K562 (cell line): ENCODE measurements around the gene SRSF1. TPM values are rescaled to one million over a fixed set of nuclear protein-coding genes. Genes with fewer than 3 reads are reported as not detected.

Experiments
- ATAC-seq: fragments of 200-7000 bp; cut with Tn5 transposase; 3 replicates; pipeline ENCODE4 v1.9.1; 2020; ENCODE audit warnings: moderate library complexity
- BruUV-seq: library from RNA; stranded (reverse); fragments of 400-500 nt; replicated peaks from 2 replicates; lab custom pipeline; 2021; lab: Mats Ljungman, UMichigan
- CTCF ChIA-PET: fragments of 300-600 bp; formaldehyde crosslinking; extraction: SDS; loops from one replicate; lab custom pipeline; 2021; ENCODE audit warnings: low intra/inter-chr PET ratio; lab: Yijun Ruan, JAX
- POLR2A ChIA-PET: fragments of 300-600, 350-650 bp; sonication (Branson Sonifier 250); formaldehyde crosslinking; extraction: SDS; loops from one replicate; lab custom pipeline; 2021; ENCODE audit warnings: antibody characterized with exemption, inconsistent platforms; lab: Yijun Ruan, JAX
- DNase-seq, 4 experiments: peaks; one replicate each; pipeline versions ENCODE4 v3.0.0 to v3.0.0-alpha.2; 2011 to 2018; ENCODE audit warnings: low spot score in 3 of 4, mixed read lengths in 3 of 4; ENCODE audit errors: extremely low read depth in 1 of 4
- FAIRE-seq: peaks from 2 replicates; lab custom pipeline; 2011; peaks lifted over from hg19 to GRCh38; lab: Jason Lieb, UNC
- H2AFZ ChIP-seq: 2 replicates; pipeline ENCODE4 v1.6.0; 2011; ENCODE audit warnings: low read depth, low read length, control low read depth, inconsistent platforms
- H3K27ac ChIP-seq: fragments of 200-600 bp; 3 replicates; pipeline ENCODE4 v1.8.0; 2011; ENCODE audit warnings: low read depth, mild to moderate bottlenecking, control low read depth, inconsistent platforms, low read length, moderate library complexity, mixed read lengths; ENCODE audit errors: extremely low read depth
- H3K27me3 ChIP-seq, 2 experiments: fragments of 300-600 bp in 1 of 2; 2 replicates in 1 of 2; 3 replicates in 1 of 2; pipeline versions ENCODE4 v1.6.0 to v1.8.0; 2011; ENCODE audit warnings: inconsistent platforms in 2 of 2, low read length in 2 of 2, mild to moderate bottlenecking in 1 of 2, mixed read lengths in 1 of 2, moderate library complexity in 1 of 2; ENCODE audit not compliant: control insufficient read depth in 2 of 2, insufficient read depth in 2 of 2
- H3K36me3 ChIP-seq: fragments of 300-600 bp; 3 replicates; pipeline ENCODE4 v1.8.0; 2011; ENCODE audit warnings: mild to moderate bottlenecking, low read length, inconsistent platforms; ENCODE audit not compliant: control insufficient read depth, insufficient read depth
- H3K4me1 ChIP-seq, 2 experiments: fragments of 200-600 bp in 1 of 2; replicated peaks in 1 of 2; 2 replicates in 1 of 2; 3 replicates in 1 of 2; pipeline versions ENCODE4 v1.5.1 to v1.8.0; 2011; ENCODE audit warnings: inconsistent platforms in 2 of 2, low read length in 2 of 2, mild to moderate bottlenecking in 1 of 2, mixed read lengths in 1 of 2, moderate library complexity in 1 of 2; ENCODE audit not compliant: control insufficient read depth in 2 of 2, insufficient read depth in 2 of 2
- H3K4me2 ChIP-seq: 2 replicates; pipeline ENCODE4 v1.6.1; 2011; ENCODE audit warnings: low read length, control low read depth, inconsistent platforms, mixed read lengths; ENCODE audit not compliant: insufficient read depth
- H3K4me3 ChIP-seq: fragments of 200-600 bp; sonication (generic), shearing (Covaris generic); 2 replicates; pipeline ENCODE4 v1.5.1; 2016; ENCODE audit warnings: control low read depth, inconsistent platforms
- H3K79me2 ChIP-seq: fragments of 200-600 bp; 3 replicates; pipeline ENCODE4 v1.8.0; 2011; ENCODE audit warnings: low read length, inconsistent platforms; ENCODE audit not compliant: control insufficient read depth, insufficient read depth
- H3K9ac ChIP-seq, 2 experiments: 2 replicates each; pipeline versions ENCODE4 v1.6.0 to v1.6.1; 2011; ENCODE audit warnings: low read depth in 2 of 2, low read length in 2 of 2, control low read depth in 1 of 2, inconsistent platforms in 1 of 2, mild to moderate bottlenecking in 1 of 2, mixed read lengths in 1 of 2; ENCODE audit not compliant: insufficient read depth in 1 of 2
- H3K9me1 ChIP-seq: one replicate; pipeline ENCODE4 v1.6.0; 2011; ENCODE audit warnings: inconsistent platforms, mild to moderate bottlenecking, low read length, moderate library complexity; ENCODE audit not compliant: control insufficient read depth, insufficient read depth
- H3K9me3 ChIP-seq: replicated peaks from 2 replicates; pipeline ENCODE4 v1.5.1; 2011; ENCODE audit warnings: low read depth, low read length, inconsistent platforms; ENCODE audit not compliant: control insufficient read depth, insufficient read depth
- H4K20me1 ChIP-seq: replicated peaks from 2 replicates; pipeline ENCODE4 v1.6.1; 2011; ENCODE audit warnings: low read length, inconsistent platforms, mixed read lengths; ENCODE audit not compliant: control insufficient read depth, insufficient read depth
- ARNT ChIP-seq, 2 experiments: fragments of 450-650 bp; IDR thresholded peaks; 2 replicates each; pipeline ENCODE4 v1.6.1; 2016; ENCODE audit warnings: mild to moderate bottlenecking in 1 of 2
- CEBPB ChIP-seq: fragments of 450-650 bp; IDR thresholded peaks from 2 replicates; pipeline ENCODE4 v1.6.1; 2016; ENCODE audit warnings: missing genetic modification characterization, missing compliant biosample characterization
- ELK1 ChIP-seq: sonication (generic); formaldehyde crosslinking; IDR thresholded peaks from 2 replicates; pipeline ENCODE4 v1.8.1; 2022; ENCODE audit warnings: missing genetic modification reagents
- ETV6 ChIP-seq, 3 experiments: fragments of 150-350 bp in 1 of 3; sonication (generic) in 1 of 3; formaldehyde crosslinking in 1 of 3; IDR thresholded peaks; 2 replicates each; pipeline versions ENCODE4 v1.6.1 to v1.8.0; 2014 to 2022; ENCODE audit warnings: borderline replicate concordance in 2 of 3, low read depth in 2 of 3, antibody characterized with exemption in 1 of 3, low read length in 1 of 3, mild to moderate bottlenecking in 1 of 3, missing genetic modification reagents in 1 of 3
- KHSRP ChIP-seq: fragments of 450-650 bp; IDR thresholded peaks from 2 replicates; pipeline ENCODE4 v1.6.1; 2017
- KLF6 ChIP-seq: fragments of 250-450 bp; sonication (Bioruptor Pico); IDR thresholded peaks from 2 replicates; pipeline ENCODE4 v1.4.0; 2020; ENCODE audit warnings: mild to moderate bottlenecking, moderate library complexity, borderline replicate concordance
- MCM3 ChIP-seq: fragments of 450-650 bp; IDR thresholded peaks from 2 replicates; pipeline ENCODE4 v1.6.1; 2016
- TEAD4 ChIP-seq, 2 experiments: sonication (generic) in 1 of 2; formaldehyde crosslinking in 1 of 2; IDR thresholded peaks; 2 replicates each; pipeline versions ENCODE4 v1.6.1 to v1.8.0; 2012 to 2022; ENCODE audit warnings: borderline replicate concordance in 1 of 2, inconsistent platforms in 1 of 2, low read length in 1 of 2, mild to moderate bottlenecking in 1 of 2, missing genetic modification reagents in 1 of 2
- TRIM24 ChIP-seq, 2 experiments: fragments of 450-650 bp; IDR thresholded peaks; 2 replicates each; pipeline ENCODE4 v1.6.1; 2016
- ZNF444 ChIP-seq: fragments of 250-450 bp; sonication (Bioruptor Pico); IDR thresholded peaks from 2 replicates; pipeline ENCODE4 v1.4.0; 2020; ENCODE audit warnings: mild to moderate bottlenecking, moderate library complexity
- ZNF740 ChIP-seq, 3 experiments: fragments of 200-800 bp in 1 of 3; sonication (Bioruptor generic) in 1 of 3; sonication (generic) in 1 of 3; formaldehyde crosslinking in 1 of 3; IDR thresholded peaks; 2 replicates each; pipeline versions ENCODE4 v1.6.1 to v1.8.0; 2016 to 2022; ENCODE audit warnings: mild to moderate bottlenecking in 2 of 3, missing compliant biosample characterization in 2 of 3, missing genetic modification characterization in 2 of 3, missing genetic modification reagents in 1 of 3
- ZSCAN29 ChIP-seq: fragments of 450-650 bp; IDR thresholded peaks from 2 replicates; pipeline ENCODE4 v1.6.1; 2017
- WGBS: fragments of 100-300 bp; shearing (Covaris generic); methylation state at CpG from one replicate; pipeline ENCODE4 v1.1.6; 2016; ENCODE audit warnings: low coverage, mixed read lengths; ENCODE audit not compliant: insufficient coverage; ENCODE audit errors: missing lambda C conversion rate; 5-methylcytosine and 5-hydroxymethylcytosine counted together
- in situ Hi-C: fragments of 300-500 bp; cut with MboI; formaldehyde crosslinking; loops from 4 replicates; pipeline ENCODE4 v1.15.0; 2018; ENCODE audit warnings: inconsistent platforms, mixed read lengths
- intact Hi-C: fragments of 100-400 bp; cut with micrococcal nuclease; formaldehyde crosslinking; loops from 2 replicates; pipeline ENCODE4 v1.14.2; 2022
- polyA plus RNA-seq, 8 experiments: library from polyadenylated mRNA; depleted of rRNA in 4 of 8; stranded (reverse) in 5 of 8; unstranded in 3 of 8; fragments of >200 nt; fragmentation: Nextera tagmentation in 2 of 8; fragmentation: Illumina TruSeq in 1 of 8; extraction: Ambion mirVana in 2 of 8; extraction: Trizol in 1 of 8; gene quantifications; 2 replicates each; pipeline versions ENCODE4 v1.2.1 to v1.2.3, GENCODE V29; 2011 to 2014; ENCODE audit warnings: inconsistent platforms in 1 of 8, missing spikeins in 1 of 8
- total RNA-seq, 7 experiments: library from RNA; depleted of rRNA in 6 of 7; stranded (reverse); fragments of >200 nt in 6 of 7; fragmentation: Illumina TruSeq in 2 of 7; extraction: Trizol in 2 of 7; gene quantifications; 2 replicates each; pipeline versions ENCODE4 v1.2.1 to v1.2.3, GENCODE V29; 2011 to 2021; ENCODE audit warnings: low replicate concordance in 1 of 7
- TF ChIP-seq, protein P1 (sequence below): fragments of 450-650 bp; IDR thresholded peaks from 2 replicates; pipeline ENCODE4 v1.6.1; 2017; ENCODE audit warnings: antibody characterized with exemption

The SRSF1 gene
- total and polyA plus RNA-seq, 9 of the 15 experiments (the other 6 are each of a cell fraction or from before 2014, with no cell fraction given): 77.8 to 559 (median 442) TPM

- TF ChIP-seq TRIM24 (IDR thresholded peaks at IDR 0.05) (no peak), ZNF740 (CRISPR knock-in tag; IDR thresholded peaks at IDR 0.05) (no peak), ZNF740 (tag; IDR thresholded peaks at IDR 0.05) (no peak), KLF6 (CRISPR knock-in tag) (no peak), MCM3 (no peak), CEBPB (tag) (no peak)
These were observed 3.2 kb upstream of the SRSF1 start (continued) for GRCh38 chr17:58010067-58010799.

DNA sequence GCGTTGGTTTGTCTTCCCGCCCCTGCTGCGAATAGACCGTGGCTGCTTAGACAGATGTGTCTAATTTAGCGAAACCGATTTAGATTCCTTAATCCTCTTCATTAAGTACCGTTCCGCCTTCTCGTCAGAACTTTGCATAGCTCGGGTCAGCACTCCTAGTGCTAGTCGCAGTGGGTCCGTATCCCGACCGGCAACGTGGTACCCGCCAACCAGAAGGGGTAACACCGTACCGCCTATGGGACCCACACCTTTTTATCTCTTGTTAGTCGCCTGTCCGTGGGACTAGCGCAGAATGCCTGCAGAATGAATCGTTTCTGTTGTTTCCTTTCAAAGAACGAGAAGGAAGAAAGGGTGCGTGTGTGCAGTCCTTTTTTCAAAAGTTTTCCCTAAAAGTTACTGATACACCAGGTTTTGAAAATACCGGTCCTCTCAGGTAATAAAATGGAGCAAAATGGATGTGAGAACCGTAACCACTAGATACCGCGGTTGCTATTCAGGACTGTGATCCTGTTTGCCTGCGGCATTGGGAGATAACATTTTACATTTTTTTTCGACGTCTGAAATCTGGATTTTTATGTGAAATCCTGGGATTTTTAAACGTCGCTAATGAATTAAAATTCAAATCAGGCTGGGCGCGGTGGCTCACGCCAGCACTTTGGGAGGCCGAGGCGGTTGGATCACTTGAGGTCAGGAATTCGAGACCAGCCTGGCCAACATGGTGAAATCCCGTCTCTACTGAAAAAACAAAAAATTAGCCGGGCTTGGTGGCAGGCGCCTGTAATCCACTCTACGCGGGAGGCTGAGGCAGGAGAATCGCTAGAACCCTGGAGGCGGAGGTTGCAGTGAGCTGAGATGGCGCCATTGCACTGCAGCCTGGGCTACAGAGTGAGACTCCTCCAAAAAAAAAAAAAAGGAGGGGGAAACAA is 998 bp upstream of the SRSF1 start:
- H3K27me3 ChIP-seq: no peaks in the 10 kb centered on the region
- POLR2A ChIA-PET: interaction anchor here (0.7 to 4.3 kb wide), 18 partner anchors 11 to 151 kb away, joined by 3 to 82 read pairs (median 4); partner anchors contain the start of gene DYNLL2
- peaks cover 50% of the 10 kb centered on the region for H3K79me2 ChIP-seq
- in situ Hi-C loops: loop anchor here (5.0 kb wide), 1 partner anchor 89 kb away; no protein-coding TSS in a partner anchor
- no peaks in the 10 kb centered on the region for H3K9me1 ChIP-seq
- BruUV-seq: TSS peak; percentile 92
- peak overlapping the region; percentile 100 for H3K27ac ChIP-seq
- H4K20me1 ChIP-seq: peaks cover 31% of the 10 kb centered on the region
- CTCF ChIA-PET: no interaction called here
- intact Hi-C loops: no loop called here
- peak overlapping the region; percentile 100; a peak in 3 of 4 replicates for H3K9ac ChIP-seq
- ATAC-seq: peak; percentile 43
- H3K4me2 ChIP-seq: peak overlapping the region; percentile 99
- H3K36me3 ChIP-seq: peaks cover 36% of the 10 kb centered on the region
- no peak for DNase-seq
- peak overlapping the region; percentile 98 for H2AFZ ChIP-seq
- H3K4me1 ChIP-seq: peaks cover 4 to 24% of the 10 kb centered on the region in 2 experiments; a peak in 3 of 5 replicates
- H3K4me3 ChIP-seq: peak overlapping the region; percentile 94
- WGBS: 37% methylated on average over 47 of the region's 47 CpGs
- FAIRE-seq: no peak
- H3K9me3 ChIP-seq: no peaks in the 10 kb centered on the region; the same call in 1 of the 2 replicates
- TF ChIP-seq, protein P1, sequence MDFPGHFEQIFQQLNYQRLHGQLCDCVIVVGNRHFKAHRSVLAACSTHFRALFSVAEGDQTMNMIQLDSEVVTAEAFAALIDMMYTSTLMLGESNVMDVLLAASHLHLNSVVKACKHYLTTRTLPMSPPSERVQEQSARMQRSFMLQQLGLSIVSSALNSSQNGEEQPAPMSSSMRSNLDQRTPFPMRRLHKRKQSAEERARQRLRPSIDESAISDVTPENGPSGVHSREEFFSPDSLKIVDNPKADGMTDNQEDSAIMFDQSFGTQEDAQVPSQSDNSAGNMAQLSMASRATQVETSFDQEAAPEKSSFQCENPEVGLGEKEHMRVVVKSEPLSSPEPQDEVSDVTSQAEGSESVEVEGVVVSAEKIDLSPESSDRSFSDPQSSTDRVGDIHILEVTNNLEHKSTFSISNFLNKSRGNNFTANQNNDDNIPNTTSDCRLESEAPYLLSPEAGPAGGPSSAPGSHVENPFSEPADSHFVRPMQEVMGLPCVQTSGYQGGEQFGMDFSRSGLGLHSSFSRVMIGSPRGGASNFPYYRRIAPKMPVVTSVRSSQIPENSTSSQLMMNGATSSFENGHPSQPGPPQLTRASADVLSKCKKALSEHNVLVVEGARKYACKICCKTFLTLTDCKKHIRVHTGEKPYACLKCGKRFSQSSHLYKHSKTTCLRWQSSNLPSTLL: no peak
- TF ChIP-seq ELK1 (CRISPR knock-in tag) (no peak), ZNF444 (CRISPR knock-in tag) (no peak), ARNT (IDR thresholded peaks at IDR 0.05) (no peak), ZSCAN29 (peak; percentile 71), TEAD4 (IDR thresholded peaks at IDR 0.05; ENCODE audit: low read length) (no peak), TEAD4 (CRISPR knock-in tag; IDR thresholded peaks at IDR 0.05; ENCODE audit: borderline replicate concordance) (no peak), ETV6 (IDR thresholded peaks at IDR 0.05; ENCODE audit: borderline replicate concordance in 1 of 2, low read depth in 2 of 2, low read length in 1 of 2) (0 out of 4 replicates have a peak, but pooled peaks of 1 of the 2 experiments have one; percentile 20), ETV6 (CRISPR knock-in tag; IDR thresholded peaks at IDR 0.05; ENCODE audit: borderline replicate concordance) (no peak), KHSRP (no peak)
